ENCODE data around the gene HOXA5. TPM values are rescaled to one million over a fixed set of nuclear protein-coding genes. Genes with fewer than 3 reads are reported as not detected.

HOXA5 gene
- total and polyA plus RNA-seq, 11 donors = 0.07 to 2.8 (median 0.36) TPM; not detected in 7

GRCh38 chr7:27171637-27172314 lies 28.3 kb upstream of the HOXA5 start:
- Histone ChIP-seq H3K4me3 (no peak overlapping the region), H3K36me3 (no peaks in the 10 kb centered on the region), H3K4me1 (peaks cover 0 to 43% (median 20%) of the 10 kb centered on the region in 12 donors), H3K27ac (peak overlapping the region in 1 of 12 donors; percentile 91), H3K9me3 (no peaks in the 10 kb centered on the region), H3K27me3 (peaks cover 88 to 100% (median 99%) of the 10 kb centered on the region in 9 donors)
- WGBS, 4 donors = 3 to 11% (median 8%) methylated on average over 30 of the region's 30 CpGs
- ATAC-seq (no peak), DNase-seq (peak in 1 of 5 donors; percentile 45)
- TF ChIP-seq CTCF (IDR thresholded peaks at IDR 0.05) (no peak), POLR2A (IDR thresholded peaks at IDR 0.05) (no peak)
- intact Hi-C loops (cut with DNase I) = loop anchor here in 1 of 10 donors (10.0 kb wide), 1 partner anchor 1307 kb away; no protein-coding TSS in a partner anchor

- peak in 1 of 5 donors; percentile 33 for DNase-seq
- Histone ChIP-seq H3K4me3 (peak overlapping the region in 1 of 12 donors; percentile 6), H3K36me3 (no peaks in the 10 kb centered on the region), H3K27me3 (peaks cover 91 to 100% (median 99%) of the 10 kb centered on the region in 9 donors), H3K4me1 (peaks cover 0 to 48% (median 20%) of the 10 kb centered on the region in 12 donors), H3K27ac (peak overlapping the region in 1 of 12 donors; percentile 91), H3K9me3 (no peaks in the 10 kb centered on the region)
- intact Hi-C loops (cut with DNase I) = loop anchor here in 1 of 10 donors (10.0 kb wide), 1 partner anchor 1306 kb away; no protein-coding TSS in a partner anchor
- 7 to 15% (median 10%) methylated on average over 7 to 8 of the region's 8 CpGs for WGBS, 4 donors
- no peak for ATAC-seq
- TF ChIP-seq POLR2A (IDR thresholded peaks at IDR 0.05) (no peak), CTCF (IDR thresholded peaks at IDR 0.05) (no peak)
Observed at GRCh38 chr7:27171325-27171636, 27.8 kb upstream of the HOXA5 start.

GRCh38 chr7:27170426-27171324 lies 27.2 kb upstream of the HOXA5 start:
- H3K4me3 ChIP-seq = peak overlapping the region in 1 of 12 donors; percentile 6
- no peak for DNase-seq
- no peak for TF ChIP-seq POLR2A (IDR thresholded peaks at IDR 0.05)
- no peak for TF ChIP-seq CTCF (IDR thresholded peaks at IDR 0.05)
- H3K27me3 ChIP-seq = peaks cover 91 to 100% (median 99%) of the 10 kb centered on the region in 9 donors
- 15 to 20% (median 17%) methylated on average over 11 of the region's 11 CpGs for WGBS, 4 donors
- no peaks in the 10 kb centered on the region for H3K36me3 ChIP-seq
- no peaks in the 10 kb centered on the region for H3K9me3 ChIP-seq
- intact Hi-C loops (cut with DNase I) = loop anchor here in 1 of 10 donors (10.0 kb wide), 1 partner anchor 1306 kb away; no protein-coding TSS in a partner anchor
- H3K27ac ChIP-seq = peak overlapping the region in 1 of 12 donors; percentile 91
- peaks cover 0 to 54% (median 21%) of the 10 kb centered on the region in 12 donors for H3K4me1 ChIP-seq
- no peak for ATAC-seq

Measured in heart left ventricle (tissue), 16 donors.